Esophagus squamous epithelium (tissue), 5 donors: ENCODE data around the gene LKAAEAR1. TPM values are rescaled to one million over a fixed set of nuclear protein-coding genes. Genes with fewer than 3 reads are reported as not detected.

ENCODE experiments used
- DNase-seq: peaks from one replicate; lab custom pipeline; 2025; lab: John Stamatoyannopoulos, UW
- H3K27ac ChIP-seq, 4 donors: fragments of 200-600 bp; sonication (generic); one replicate each; pipeline ENCODE4 v1.5.1; 2016 to 2019; ENCODE audit warnings: mild to moderate bottlenecking in 1 of 4
- H3K27me3 ChIP-seq, 4 donors: fragments of 200-600 bp; sonication (generic); 1 replicate in 3 of 4; 2 replicates in 1 of 4; pipeline versions ENCODE4 v1.5.1 to v1.6.0; 2017 to 2021; ENCODE audit warnings: antibody characterized with exemption in 1 of 4
- H3K36me3 ChIP-seq, 3 donors: fragments of 200-600 bp; sonication (generic); one replicate each; pipeline ENCODE4 v1.5.1; 2016 to 2019
- H3K4me1 ChIP-seq, 3 donors: fragments of 200-600 bp; sonication (generic); one replicate each; pipeline ENCODE4 v1.5.1; 2017 to 2019
- H3K4me3 ChIP-seq, 4 donors: fragments of 200-600 bp; sonication (generic); 1 replicate in 3 of 4; 2 replicates in 1 of 4; pipeline ENCODE4 v1.5.1; 2016 to 2019; ENCODE audit warnings: mild to moderate bottlenecking in 2 of 4, moderate library complexity in 1 of 4
- H3K9me3 ChIP-seq, 3 donors: fragments of 200-600 bp; sonication (generic); one replicate each; pipeline ENCODE4 v1.5.1; 2016 to 2019
- CTCF ChIP-seq, 6 experiments: fragments of 450-650 bp in 4 of 6; fragments of 200-600 bp in 2 of 6; sonication (generic) in 2 of 6; IDR thresholded peaks; one replicate each; pipeline ENCODE4 v1.5.1; 2016 to 2019; ENCODE audit warnings: antibody characterized with exemption in 6 of 6, mild to moderate bottlenecking in 4 of 6, moderate library complexity in 4 of 6
- POLR2A ChIP-seq, 4 donors: fragments of 450-650 bp; IDR thresholded peaks; one replicate each; pipeline ENCODE4 v1.6.1; 2017; ENCODE audit warnings: antibody characterized with exemption in 4 of 4, mild to moderate bottlenecking in 4 of 4, moderate library complexity in 3 of 4
- WGBS, 2 donors: methylation state at CpG; one replicate each; pipeline ENCODE4 v1.1.5; 2018; 5-methylcytosine and 5-hydroxymethylcytosine counted together
- intact Hi-C: fragments of 100-400 bp; cut with DNase I; formaldehyde crosslinking; loops from one replicate; pipeline ENCODE4 v1.15.0; 2022
- total RNA-seq, 4 donors: library from RNA; depleted of rRNA; stranded (reverse); fragments of >200 nt; gene quantifications; one replicate each; pipeline ENCODE4 v1.1.0, GENCODE V29; 2016
- donor health status: DM: yes; HTN: yes; CAD: no.

The LKAAEAR1 gene
- total RNA-seq, 4 donors from 2014 or later, result not detected

- TF ChIP-seq CTCF (IDR thresholded peaks at IDR 0.05), result no peak
- peak in 1 of 4 donors; percentile 17 for TF ChIP-seq POLR2A (IDR thresholded peaks at IDR 0.05)
- Histone ChIP-seq H3K27ac (peak overlapping the region; percentile 56 to 82 (median 72)), H3K36me3 (no peaks in the 10 kb centered on the region), H3K4me1 (peaks cover 37 to 86% (median 41%) of the 10 kb centered on the region in 3 donors), H3K4me3 (peak overlapping the region in 2 of 4 donors; percentile 9 to 63), H3K9me3 (no peaks in the 10 kb centered on the region), H3K27me3 (peaks cover 10 to 96% (median 15%) of the 10 kb centered on the region in 4 donors)
- WGBS, 2 donors, result 30% methylated on average over 2 of the region's 15 CpGs; no CpG with 5 or more reads in 1 of the 2 donors
- intact Hi-C loops, result no loop called here
- no peak for DNase-seq
Observed at GRCh38 chr20:64051561-64052325, 32.5 kb downstream of the LKAAEAR1 start.

- Histone ChIP-seq H3K9me3 (no peaks in the 10 kb centered on the region), H3K27ac (peak overlapping the region; percentile 56 to 82 (median 72)), H3K36me3 (no peaks in the 10 kb centered on the region), H3K4me3 (peak overlapping the region in 2 of 4 donors; percentile 9 to 63), H3K27me3 (peaks cover 8 to 96% (median 15%) of the 10 kb centered on the region in 4 donors), H3K4me1 (peaks cover 30 to 80% (median 41%) of the 10 kb centered on the region in 3 donors)
- TF ChIP-seq POLR2A (IDR thresholded peaks at IDR 0.05), result no peak
- TF ChIP-seq CTCF (IDR thresholded peaks at IDR 0.05), result no peak
- WGBS, 2 donors, result no CpG with 5 or more reads among the region's 11 CpGs
- DNase-seq, result no peak
- intact Hi-C loops, result no loop called here
Observed at GRCh38 chr20:64051033-64051452, 33.2 kb downstream of the LKAAEAR1 start.

GRCh38 chr20:64050261-64051032 is 33.8 kb downstream of the LKAAEAR1 start:
- 61 to 70% methylated on average over 2 to 7 of the region's 23 CpGs for WGBS, 2 donors
- DNase-seq, result no peak
- H3K36me3 ChIP-seq, result no peaks in the 10 kb centered on the region
- H3K4me1 ChIP-seq, result peaks cover 25 to 80% (median 38%) of the 10 kb centered on the region in 3 donors
- intact Hi-C loops, result no loop called here
- H3K27me3 ChIP-seq, result peaks cover 7 to 96% (median 15%) of the 10 kb centered on the region in 4 donors
- TF ChIP-seq POLR2A (IDR thresholded peaks at IDR 0.05), result no peak
- TF ChIP-seq CTCF (IDR thresholded peaks at IDR 0.05), result no peak
- peak overlapping the region; percentile 56 to 82 (median 72) for H3K27ac ChIP-seq
- no peaks in the 10 kb centered on the region for H3K9me3 ChIP-seq
- peak overlapping the region in 3 of 4 donors; percentile 39 to 63 (median 44) for H3K4me3 ChIP-seq

GRCh38 chr20:64049878-64050260 is 34.3 kb downstream of the LKAAEAR1 start:
- WGBS, 2 donors, result no CpG with 5 or more reads among the region's 16 CpGs
- no peaks in the 10 kb centered on the region for H3K9me3 ChIP-seq
- TF ChIP-seq POLR2A (IDR thresholded peaks at IDR 0.05), result no peak
- H3K4me1 ChIP-seq, result peaks cover 25 to 80% (median 42%) of the 10 kb centered on the region in 3 donors
- DNase-seq, result no peak
- H3K27ac ChIP-seq, result peak overlapping the region; percentile 56 to 82 (median 72)
- no peaks in the 10 kb centered on the region for H3K36me3 ChIP-seq
- H3K4me3 ChIP-seq, result peak overlapping the region in 3 of 4 donors; percentile 39 to 63 (median 44)
- intact Hi-C loops, result no loop called here
- peaks cover 7 to 97% (median 15%) of the 10 kb centered on the region in 4 donors for H3K27me3 ChIP-seq

GRCh38 chr20:64049060-64049877 is 34.9 kb downstream of the LKAAEAR1 start, which contains the start of gene SOX18:
Gene SOX18 (minus strand): TSS chr20:64049639. CDS start chr20:64049516, 123 bp downstream.
- peaks cover 7 to 99% (median 15%) of the 10 kb centered on the region in 4 donors for H3K27me3 ChIP-seq
- peak within 1 kb of the TSS; percentile 23 to 63 (median 42) for H3K4me3 ChIP-seq
- no peaks in the 10 kb centered on the region for H3K9me3 ChIP-seq
- no peak for DNase-seq
- no peaks in the 10 kb centered on the region for H3K36me3 ChIP-seq
- H3K4me1 ChIP-seq, result peaks cover 28 to 80% (median 42%) of the 10 kb centered on the region in 3 donors
- peak within 1 kb of the TSS; percentile 56 to 82 (median 72) for H3K27ac ChIP-seq
- TF ChIP-seq POLR2A (IDR thresholded peaks at IDR 0.05), result peak in 1 of 4 donors; percentile 27
- no peak for TF ChIP-seq CTCF (IDR thresholded peaks at IDR 0.05)
- intact Hi-C loops, result no loop called here
- WGBS, 2 donors, result 0% methylated on average over 2 of the region's 111 CpGs; no CpG with 5 or more reads in 1 of the 2 donors
